Measurements from ENCODE around the gene ENTREP3.
"Not testable (repeated sequence)": the region's sequence is repeated elsewhere in the genome, so short reads cannot be mapped to it uniquely, and the experiment has no call there.

The ENTREP3 gene, protein sequence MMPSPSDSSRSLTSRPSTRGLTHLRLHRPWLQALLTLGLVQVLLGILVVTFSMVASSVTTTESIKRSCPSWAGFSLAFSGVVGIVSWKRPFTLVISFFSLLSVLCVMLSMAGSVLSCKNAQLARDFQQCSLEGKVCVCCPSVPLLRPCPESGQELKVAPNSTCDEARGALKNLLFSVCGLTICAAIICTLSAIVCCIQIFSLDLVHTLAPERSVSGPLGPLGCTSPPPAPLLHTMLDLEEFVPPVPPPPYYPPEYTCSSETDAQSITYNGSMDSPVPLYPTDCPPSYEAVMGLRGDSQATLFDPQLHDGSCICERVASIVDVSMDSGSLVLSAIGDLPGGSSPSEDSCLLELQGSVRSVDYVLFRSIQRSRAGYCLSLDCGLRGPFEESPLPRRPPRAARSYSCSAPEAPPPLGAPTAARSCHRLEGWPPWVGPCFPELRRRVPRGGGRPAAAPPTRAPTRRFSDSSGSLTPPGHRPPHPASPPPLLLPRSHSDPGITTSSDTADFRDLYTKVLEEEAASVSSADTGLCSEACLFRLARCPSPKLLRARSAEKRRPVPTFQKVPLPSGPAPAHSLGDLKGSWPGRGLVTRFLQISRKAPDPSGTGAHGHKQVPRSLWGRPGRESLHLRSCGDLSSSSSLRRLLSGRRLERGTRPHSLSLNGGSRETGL

DNA sequence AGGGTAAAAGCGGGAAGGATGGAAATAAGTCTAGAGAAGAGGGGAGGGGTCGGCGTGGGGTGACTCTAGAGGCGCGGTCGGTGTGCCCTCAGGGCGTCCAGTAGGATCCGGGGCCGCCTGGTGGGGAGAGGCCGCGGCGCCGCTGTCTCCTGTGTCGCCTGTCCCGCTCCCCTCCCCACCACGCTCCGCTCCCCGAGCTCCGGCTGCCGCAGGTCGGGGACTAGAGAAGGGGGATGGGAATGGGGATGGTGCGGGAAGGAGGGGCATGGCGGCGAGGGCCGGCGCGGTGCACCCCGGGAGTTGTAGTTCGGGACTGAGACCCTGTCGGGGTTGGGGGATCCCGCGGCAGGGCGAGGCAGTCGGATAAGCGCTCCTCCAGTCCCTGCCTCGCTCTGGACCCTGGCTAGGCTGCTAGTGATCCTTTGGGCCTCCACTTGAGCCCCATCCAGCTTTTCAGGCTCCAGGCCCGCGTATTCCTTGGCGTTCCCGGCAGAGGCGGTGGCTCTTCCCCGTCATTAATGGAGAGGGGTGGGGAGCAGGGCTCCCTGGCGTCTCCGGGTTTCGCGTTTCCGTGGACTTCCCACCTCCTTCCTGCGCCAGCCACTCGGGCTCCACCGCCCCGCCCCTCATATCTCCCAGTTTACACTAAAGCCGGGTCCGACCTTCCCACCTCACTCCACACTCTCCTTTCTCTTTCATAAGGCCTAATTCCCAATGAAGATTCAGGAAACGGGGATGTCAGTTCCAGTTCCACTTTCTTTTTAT is at the start of gene ENTREP3:
ENTREP3 (minus strand) TSS at position 241 of the 765 bp plus-strand sequence. CDS start 606 bp downstream, outside the sequence.
- peak; percentile 17 to 68 for DNase-seq

DNA sequence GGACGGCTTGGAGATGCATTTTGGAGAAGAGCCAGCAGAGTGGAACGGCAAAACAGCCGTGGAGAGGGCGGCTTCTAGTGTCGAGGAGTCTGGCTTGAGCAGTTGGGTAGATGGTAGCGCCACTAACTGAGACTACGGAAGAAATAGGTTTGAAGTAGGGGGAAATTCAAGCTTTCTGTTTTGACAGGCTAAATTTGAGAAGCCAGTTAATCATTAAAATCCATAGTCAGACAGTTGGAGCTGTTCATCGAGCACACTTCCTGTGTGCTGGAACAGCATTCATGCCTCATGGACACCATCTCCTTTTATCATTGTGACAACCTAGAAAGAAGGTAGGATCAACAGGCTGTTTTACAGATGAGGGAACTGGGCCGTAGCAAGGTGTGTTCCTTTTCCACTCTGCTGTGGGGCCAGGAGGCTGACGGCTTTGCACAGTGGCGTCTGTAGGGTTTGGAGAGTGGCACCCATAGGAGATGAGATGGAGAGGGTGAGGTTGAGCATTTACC is 49.3 kb upstream of the ENTREP3 start:
- DNase-seq = no peak

GRCh38 chr1:155301342-155301841 is 46.1 kb upstream of the ENTREP3 start, which contains the start of gene PKLR:
Gene PKLR (minus strand): TSS chr1:155301438. CDS start chr1:155301395, 43 bp downstream.
- no peak for DNase-seq

GRCh38 chr1:155300553-155301329 is 45.5 kb upstream of the ENTREP3 start:
- DNase-seq = no peak

GRCh38 chr1:155300024-155300423 is 44.7 kb upstream of the ENTREP3 start:
- DNase-seq = no peak

DNA sequence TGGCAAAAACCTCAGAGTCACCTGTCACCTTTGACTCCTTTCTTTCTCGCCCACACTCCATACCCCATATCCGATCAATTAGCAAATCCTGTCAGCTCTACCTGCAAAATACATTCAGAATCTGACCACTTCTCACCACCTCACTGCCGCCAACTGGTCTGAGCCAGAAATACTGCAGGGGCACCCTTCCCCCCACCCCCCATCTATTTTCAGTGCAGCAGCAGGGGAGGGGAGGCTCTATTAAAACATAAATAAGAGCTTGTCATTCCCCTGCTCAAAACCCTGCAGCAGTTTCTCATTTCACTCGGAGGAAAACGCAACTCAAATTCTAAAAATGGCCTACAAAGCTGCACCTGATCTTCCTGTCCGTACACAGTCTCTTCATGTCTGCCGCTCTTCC is 42.1 kb upstream of the ENTREP3 start:
- no peak for DNase-seq

DNA sequence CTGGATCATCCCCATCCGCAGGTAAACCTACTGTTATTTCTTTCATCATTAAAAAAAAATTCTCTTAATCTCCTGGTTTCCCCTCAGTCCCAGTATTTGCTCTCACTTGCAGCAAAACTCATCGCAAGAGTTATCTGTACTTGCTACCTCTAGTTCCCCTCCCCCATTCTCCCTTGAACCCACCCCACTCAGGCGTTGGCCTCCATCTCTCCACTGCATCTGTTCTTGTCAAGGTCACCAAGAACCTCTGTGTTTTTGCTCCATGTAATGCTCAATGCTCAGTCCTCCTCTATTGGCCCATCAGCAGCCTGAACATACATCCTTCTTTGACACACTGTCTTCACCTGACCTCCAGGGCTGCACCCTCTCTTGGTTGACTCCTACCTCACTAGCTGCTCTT is 41.4 kb upstream of the ENTREP3 start:
- DNase-seq = no peak

- DNase-seq = no peak
Observed at GRCh38 chr1:155295942-155296267, 40.6 kb upstream of the ENTREP3 start.

GRCh38 chr1:155295183-155295941 is 40.1 kb upstream of the ENTREP3 start:
- no peak for DNase-seq

GRCh38 chr1:155294520-155295182 is 39.4 kb upstream of the ENTREP3 start:
- DNase-seq = no peak

DNA sequence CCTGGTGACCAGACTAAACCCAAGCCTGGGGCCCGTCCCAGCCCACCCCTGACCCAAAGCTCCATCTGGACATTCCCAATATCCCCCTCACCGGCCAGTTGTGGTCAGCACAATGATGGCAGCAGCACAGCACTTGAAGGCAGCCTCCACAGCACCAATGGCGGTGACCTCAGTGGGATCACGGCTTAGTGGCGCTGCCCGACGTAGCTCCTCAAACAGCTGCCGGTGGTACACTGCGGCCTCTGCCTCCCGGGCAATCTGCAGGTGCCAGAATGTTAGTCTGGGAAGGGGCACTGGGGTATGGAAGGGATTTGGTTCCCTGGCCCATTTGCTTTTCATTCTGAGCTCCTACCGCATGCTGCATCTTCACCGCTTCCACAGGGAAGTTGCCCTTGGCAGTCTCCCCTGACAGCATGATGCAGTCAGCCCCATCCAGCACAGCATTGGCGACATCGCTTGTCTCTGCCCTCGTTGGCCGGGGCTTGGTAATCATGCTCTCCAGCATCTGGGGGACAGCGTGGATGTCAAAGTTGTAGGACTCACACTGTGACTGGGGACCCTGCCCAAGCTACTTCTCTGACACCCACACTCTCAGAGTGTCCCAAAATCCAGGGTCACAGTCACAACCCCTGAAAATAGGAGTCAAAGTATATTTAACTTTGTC is 37.9 kb upstream of the ENTREP3 start:
- no peak for DNase-seq

DNA sequence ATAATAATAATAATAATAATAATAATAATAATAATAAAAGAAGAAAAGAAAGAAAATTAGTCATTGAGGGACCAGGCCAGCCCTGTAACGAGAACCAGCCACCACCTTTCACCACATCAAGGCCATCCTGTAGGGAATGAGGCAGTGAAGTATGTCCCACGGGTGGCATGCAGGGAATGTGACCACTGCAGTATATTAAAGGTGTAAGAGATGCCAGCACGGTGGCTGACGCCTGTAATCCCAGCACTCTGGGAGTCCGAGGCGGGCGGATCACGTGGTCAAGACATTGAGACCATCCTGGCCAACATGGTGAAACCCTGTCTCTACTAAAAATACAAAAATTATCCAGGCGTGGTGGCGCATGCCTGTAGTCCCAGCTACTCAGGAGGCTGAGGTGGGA is 35.7 kb upstream of the ENTREP3 start:
- not testable (repeated sequence) for DNase-seq

DNA sequence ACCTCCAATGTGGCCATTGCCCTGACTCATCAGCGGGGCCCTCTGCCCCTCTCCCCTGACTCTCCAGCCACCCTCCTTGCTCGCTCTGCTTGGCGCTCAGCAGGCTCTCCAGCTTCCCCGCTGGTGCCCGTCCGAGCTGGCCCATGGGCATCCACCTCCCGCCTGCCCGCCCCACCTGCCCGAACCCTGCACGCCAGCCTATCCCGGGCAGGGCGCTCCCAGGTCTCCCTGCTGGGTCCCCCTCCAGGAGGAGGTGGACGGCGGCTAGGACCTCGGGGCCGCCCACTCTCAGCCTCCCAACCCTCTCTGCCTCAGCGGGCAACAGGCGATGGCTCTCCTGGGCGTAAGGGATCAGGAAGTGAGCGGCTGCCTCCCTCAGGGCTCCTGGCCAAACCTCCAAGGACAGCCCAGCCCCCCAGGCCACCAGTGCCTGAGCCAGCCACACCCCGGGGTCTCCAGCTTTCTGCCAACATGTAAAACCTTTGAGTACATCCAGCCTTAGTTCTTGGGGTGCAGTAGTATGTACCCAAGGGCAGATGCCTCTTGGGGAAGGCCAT is 32.8 kb upstream of the ENTREP3 start:
- no peak for DNase-seq

GRCh38 chr1:155286544-155286943 is 31.3 kb upstream of the ENTREP3 start:
- DNase-seq = no peak

DNA sequence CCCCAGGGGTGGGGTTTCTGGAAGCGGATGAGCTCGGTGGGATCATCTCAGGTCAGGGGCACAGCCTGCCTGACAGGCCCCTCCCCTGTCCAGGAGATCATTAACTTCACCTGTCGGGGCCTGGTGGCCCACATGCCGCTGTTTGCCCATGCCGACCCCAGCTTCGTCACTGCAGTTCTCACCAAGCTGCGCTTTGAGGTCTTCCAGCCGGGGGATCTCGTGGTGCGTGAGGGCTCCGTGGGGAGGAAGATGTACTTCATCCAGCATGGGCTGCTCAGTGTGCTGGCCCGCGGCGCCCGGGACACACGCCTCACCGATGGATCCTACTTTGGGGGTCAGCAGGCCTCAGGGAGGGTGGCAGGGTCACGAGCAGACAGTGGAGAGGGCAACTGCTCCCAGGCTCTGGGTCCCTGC is 30.4 kb upstream of the ENTREP3 start:
- no peak for DNase-seq

DNA sequence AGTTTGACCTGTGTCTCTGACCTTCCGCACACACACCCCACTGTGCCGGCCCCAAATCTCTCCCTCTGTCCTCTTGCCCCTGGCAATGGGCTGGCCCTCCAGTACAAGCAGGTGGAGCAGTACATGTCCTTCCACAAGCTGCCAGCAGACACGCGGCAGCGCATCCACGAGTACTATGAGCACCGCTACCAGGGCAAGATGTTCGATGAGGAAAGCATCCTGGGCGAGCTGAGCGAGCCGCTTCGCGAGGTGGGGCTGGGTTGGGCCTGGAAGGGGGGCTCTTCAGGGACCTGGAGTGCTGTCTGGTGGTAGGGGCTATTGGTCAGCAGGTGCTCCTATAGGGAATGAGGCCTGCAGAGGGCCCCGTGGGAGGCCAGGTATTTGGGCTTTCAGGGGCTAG is 29.8 kb upstream of the ENTREP3 start:
- no peak for DNase-seq

DNA sequence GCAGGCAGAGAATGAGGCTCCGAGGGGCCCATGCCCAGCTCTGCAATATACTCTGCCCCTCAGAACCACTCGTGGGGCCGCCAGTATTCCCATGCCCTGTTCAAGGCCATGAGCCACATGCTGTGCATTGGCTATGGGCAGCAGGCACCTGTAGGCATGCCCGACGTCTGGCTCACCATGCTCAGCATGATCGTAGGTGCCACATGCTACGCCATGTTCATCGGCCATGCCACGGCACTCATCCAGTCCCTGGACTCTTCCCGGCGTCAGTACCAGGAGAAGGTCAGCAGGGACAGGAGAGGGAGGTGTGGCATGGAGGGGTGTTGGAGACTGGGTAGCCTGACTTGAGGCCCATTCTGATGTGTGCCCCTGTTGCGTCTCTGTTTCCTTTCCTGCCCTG is 29.2 kb upstream of the ENTREP3 start:
- no peak for DNase-seq

DNA sequence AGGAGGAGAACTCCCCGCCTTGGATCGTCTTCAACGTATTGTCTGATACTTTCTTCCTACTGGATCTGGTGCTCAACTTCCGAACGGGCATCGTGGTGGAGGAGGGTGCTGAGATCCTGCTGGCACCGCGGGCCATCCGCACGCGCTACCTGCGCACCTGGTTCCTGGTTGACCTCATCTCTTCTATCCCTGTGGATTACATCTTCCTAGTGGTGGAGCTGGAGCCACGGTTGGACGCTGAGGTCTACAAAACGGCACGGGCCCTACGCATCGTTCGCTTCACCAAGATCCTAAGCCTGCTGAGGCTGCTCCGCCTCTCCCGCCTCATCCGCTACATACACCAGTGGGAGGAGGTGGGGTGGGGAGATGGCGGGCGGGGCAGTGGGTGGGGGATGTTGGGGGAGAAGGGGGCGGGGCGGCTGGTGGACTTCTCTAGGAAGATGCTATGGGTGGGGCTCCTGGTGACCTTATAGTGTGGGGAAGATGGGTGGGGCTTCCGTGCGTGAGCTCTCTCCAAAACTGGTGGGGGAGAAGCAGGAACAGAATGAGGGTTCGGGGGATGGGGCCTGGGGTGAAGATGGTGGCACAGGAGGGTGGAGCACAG is 27.3 kb upstream of the ENTREP3 start:
- DNase-seq = no peak

DNA sequence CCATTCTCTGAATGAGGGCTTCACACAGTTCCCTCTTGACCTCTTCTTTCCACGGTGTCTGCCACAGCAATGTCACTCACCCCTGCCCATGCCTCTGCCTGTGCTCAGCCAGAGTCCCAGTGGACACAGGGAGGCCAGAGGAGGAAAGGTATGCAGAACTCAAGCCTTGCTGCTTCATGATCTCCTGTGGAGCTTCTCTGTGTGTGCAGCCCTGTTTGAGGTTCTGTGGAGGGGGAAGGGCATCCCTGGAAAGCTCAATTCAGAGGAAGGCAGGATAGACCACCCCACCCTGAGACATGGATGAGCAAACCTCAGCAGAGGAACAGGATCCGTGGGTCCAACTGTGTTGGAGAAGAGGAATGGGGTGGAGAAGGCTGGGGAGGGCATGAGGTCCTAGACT is 24.0 kb upstream of the ENTREP3 start:
- no peak for DNase-seq

DNA sequence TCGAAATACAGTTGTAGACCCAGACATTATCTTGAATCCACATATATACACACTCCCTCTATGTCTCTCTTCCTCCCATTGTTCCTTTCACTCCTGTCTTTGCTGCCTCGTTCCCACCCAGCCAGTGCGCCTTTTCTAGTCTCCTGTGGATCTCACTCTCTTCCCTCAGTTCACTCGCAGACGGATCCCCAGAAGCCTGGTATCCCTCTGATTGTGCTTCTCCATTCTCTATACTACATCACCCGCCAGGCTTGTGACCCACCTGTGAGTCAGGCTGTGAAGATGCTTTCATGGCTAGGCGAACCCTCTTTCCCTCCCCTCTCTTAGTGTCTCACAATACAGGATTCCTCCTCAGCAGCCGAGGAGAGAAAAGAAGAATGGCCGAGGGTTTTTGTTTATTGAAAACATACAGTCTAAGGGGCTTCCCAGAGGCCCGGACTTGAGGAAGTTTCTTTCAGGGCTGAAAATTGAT is 23.4 kb upstream of the ENTREP3 start:
- DNase-seq = no peak
